ENCODE measurements around the gene STX18.
"Not testable (repeated sequence)": the region's sequence is repeated elsewhere in the genome, so short reads cannot be mapped to it uniquely, and the experiment has no call there.

STX18 gene

DNA sequence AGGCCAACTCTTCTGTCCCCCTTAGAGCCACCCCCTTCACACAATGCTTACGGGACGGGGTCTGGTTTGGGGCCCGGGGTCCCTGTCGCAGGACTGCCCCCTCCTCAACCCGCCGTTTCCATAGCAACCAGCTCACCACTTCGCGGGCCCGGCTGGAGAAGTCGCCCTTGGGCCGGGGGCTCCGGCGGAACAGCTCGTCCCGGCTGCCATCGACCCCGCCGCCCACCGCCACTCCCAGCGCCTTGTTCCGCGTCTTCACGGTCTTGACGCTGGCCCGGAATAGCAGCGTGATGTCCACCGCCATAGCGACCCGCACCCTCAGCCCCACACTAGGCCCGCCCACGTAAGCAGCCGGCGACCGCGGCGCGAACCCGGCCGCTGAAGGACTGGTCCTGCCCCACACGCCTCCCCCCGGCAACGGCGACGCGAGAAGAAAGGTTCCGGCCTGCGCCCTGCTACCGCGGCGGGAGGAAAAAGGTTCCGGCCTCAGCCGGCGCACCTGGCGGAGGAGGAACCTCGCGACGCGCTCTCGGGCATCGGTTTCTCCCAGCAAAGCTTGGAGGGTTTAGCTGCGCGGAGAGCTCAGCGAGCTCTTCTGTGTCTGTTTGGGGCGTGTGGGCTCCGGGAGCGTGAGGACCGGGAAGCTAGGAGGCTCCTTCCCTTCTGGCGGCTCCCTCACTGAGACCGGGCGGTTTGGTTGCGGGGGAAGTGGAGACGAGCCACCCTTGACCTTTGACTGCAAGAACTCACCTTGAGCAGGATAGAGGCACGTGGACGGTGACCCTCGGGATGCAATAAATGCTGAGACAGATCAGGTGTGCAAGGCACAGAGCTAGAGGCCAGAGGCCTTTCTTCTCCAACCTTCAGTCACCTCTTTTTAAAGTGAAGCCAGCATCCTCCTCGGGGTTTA is at the start of gene STX18:
Gene STX18, minus strand, starts transcription at position 388 of the 910 bp plus-strand sequence. Its CDS starts 84 bp downstream, at position 304.
- peak; percentile 80 to 84 for DNase-seq (ENCODE audit: low read depth in 2 of 2)

DNA sequence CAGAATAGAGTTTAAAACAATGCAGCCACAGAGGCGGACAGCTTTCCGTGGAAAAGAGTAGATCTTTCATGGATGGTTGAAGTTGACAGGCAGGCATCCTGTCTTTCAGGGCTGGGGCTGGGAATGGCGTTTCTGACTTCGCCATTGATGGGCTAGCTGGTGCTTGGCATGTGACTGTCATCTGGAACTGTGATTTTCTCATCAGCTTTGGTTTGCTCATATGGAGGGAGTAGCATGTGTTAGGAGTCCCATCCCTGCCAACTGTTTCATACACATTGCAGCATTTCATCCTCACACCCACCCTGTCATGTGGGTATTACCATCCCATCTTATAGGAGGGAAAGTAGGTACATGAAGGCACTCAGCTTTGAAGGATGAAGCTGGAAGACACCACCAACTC is 49.2 kb upstream of the STX18 start:
- DNase-seq (ENCODE audit: low read depth in 2 of 2): no peak

DNA sequence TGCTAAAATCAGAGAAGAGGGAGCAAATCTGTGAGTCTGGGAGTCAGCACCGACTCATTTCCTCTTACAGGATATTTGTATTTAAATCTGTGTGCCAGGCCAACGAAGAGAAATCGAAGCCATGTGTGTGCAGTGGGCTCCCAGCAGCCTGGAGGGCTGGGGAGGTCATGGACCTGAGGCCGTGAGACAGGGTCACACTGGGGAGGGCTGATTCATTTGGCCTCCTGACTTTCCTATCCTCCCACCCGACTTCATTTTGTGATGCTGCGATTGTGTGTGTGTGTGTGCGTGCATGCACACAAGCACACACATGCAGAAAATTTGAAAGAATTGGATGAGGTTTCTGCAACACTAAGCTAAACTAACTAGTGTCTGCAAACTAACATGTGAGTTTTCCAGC is 48.7 kb upstream of the STX18 start:
- no peak for DNase-seq (ENCODE audit: low read depth in 2 of 2)

DNA sequence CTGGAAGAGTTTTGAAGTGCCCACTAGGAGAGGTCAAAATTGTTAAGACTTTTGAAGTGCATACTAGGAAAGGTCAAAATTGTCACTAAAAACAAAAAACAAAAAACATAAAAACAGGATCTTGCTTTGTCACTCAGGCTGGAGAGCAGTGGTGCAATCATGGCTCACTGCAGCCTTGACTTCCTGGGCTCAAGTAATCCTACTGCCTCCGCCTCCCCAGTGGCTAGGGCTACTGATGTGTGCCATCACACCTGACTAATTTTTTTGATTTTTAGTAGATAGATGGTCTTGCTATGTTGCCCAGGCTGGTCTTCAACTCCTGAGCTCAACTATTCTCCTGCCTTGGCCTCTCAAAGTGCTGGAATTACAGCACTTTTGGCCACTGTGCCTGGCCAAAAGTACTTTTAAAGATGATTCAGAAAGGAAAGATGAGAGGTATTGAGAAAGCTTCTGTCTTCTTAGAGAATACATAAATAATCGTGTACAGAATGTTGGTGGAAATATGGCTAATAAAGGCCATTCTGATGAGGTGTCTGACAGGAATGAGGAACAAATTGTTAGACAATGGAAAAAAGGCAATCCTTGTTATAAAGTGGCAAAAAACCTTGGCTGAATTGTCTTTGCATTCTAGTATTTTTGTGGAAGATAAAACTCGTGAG is 43.3 kb upstream of the STX18 start:
- DNase-seq (ENCODE audit: low read depth in 2 of 2): no peak

DNA sequence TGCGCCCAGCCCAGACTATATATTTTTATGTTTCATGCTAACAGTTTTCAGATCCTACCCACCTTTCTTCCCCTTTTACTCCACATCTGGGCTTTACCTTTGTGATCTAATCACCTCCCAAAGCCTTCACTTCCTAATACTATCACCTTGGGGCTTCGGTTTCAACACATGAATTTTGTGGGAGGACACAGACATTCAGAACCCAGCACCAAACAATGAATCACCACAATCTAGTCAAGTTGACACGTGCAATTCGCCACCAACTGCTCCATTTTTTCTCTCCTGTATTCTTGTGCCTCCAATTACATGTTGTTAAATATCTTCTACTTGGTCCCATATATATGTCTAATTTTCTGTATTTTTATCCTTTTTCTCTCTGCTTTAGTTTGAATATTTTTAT is 41.8 kb upstream of the STX18 start:
- DNase-seq (ENCODE audit: low read depth in 2 of 2): no peak

DNA sequence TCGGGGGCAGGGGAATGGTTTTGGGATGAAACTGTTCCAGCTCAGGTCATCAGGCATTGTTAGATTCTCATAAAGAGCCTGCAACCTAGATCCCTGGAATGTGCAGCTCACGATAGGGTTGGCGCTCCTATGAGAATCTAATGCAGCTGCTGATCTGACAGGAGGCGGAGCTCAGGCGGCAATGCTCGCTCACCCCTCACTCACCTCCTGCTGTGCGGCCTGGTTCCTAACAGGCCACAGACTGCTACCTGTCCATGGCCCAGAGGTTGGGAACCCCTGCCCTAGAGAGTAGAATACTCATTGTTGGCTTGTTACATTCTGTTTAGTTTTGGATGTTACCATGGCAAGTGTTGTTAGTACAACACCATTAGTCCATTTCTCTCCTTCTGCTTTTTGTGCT is 40.8 kb upstream of the STX18 start:
- DNase-seq (ENCODE audit: low read depth in 2 of 2): no peak

DNA sequence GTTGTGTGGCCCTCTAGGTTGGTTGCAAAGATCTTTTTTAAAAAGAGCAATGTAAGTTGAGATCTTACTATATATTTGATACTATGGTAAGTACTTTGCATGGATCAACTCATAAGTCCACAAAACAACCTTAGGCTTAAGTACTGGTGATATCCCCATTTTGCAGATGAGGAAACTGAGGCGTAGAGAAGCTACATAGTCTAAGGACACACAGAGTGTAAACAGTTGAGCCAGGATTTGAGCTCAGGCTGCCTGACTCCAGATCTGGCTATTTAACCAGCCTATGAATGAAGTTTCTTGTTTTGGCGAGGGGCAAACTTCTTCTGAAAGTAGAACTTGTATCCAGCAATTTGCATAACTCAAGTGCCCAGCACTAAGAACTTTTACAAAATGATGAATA is 38.6 kb upstream of the STX18 start:
- no peak for DNase-seq (ENCODE audit: low read depth in 2 of 2)

DNA sequence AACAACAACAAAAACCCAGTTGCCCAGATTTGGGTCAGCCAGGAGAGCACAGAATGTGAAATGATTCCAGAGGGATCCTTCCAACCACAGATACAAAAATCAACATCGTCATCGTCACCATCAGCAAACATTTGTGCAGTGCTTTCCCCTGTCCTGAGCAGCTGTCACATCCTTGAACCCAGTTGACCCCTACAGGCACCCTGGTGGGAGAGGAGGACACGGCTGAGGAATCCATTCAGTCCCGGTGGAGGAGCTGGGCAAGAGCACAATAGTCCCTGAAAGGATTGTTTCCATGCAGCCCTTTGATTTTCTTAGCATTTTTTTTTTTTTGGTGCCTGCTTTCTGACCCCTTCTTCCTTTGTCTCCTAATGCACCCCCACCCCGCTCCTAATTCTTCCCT is 37.1 kb upstream of the STX18 start:
- DNase-seq (ENCODE audit: low read depth in 2 of 2): no peak

DNA sequence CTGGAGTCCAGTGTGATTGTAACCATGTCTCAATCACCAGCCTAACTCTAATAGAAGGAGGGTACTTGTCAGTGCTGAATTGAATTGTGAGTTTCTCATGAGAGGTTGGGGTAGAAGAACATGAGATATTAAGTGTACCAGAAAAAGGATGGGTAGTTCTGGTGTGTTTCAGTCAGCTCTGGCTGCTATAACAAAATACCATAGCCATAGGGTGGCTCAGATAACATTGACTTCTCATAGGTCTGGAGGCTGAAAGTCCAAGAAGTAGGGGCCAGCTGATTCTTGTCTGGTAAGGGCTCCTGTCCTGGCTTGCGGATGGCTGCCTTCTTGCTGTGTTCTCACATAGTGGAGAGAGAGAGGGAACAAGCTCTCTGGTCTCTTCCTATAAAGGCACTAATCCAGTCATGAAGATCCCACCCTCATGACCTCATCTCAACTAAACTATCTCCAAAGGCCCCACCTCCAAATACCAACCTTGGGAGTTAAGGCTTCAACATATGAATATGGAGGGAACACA is 35.6 kb upstream of the STX18 start:
- no peak for DNase-seq (ENCODE audit: low read depth in 2 of 2)

DNA sequence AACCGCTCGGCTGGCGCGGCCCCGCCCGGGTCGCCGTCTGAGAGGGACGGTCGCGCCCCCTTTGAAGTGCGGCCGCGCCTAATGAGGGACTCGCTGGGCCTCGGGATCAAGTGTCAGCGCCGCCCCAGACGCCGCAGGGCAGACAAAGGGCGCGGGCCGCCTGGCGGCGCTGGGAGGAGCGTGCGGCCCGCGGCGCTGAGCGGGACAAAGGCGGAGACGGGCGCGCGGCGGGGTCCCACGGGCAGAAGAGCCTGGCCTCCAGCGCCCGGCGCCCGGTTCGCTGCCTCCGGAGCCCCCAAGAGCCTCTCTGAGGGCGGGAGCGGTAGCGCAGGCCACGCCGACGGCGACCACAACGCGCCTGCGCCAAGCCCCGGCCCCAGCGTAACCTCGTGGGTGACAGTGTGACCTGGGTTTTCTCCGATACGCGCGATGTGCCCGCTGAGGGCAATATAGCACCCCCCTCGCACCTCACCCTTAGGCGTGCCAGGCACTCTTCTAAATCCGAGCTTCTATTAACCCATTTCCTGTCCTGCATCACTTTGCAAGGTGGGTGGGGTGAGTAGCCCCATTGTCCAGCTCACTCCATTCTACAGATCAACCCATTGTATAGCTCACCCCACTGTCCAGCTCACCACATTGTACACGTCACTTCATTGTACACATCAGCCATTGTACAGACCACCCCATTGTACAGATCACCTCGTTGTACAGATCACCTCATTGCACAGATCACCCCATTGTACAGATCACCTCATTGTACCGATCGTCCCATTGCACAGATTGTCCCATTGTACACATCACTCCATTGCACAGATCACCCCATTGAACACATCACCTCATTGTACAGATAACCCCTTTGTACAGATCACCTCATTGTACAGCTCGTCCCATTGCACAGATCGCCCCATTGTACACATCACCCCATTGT is 33.7 kb upstream of the STX18 start:
- peak; percentile 21 to 43 for DNase-seq (ENCODE audit: low read depth in 2 of 2)

DNA sequence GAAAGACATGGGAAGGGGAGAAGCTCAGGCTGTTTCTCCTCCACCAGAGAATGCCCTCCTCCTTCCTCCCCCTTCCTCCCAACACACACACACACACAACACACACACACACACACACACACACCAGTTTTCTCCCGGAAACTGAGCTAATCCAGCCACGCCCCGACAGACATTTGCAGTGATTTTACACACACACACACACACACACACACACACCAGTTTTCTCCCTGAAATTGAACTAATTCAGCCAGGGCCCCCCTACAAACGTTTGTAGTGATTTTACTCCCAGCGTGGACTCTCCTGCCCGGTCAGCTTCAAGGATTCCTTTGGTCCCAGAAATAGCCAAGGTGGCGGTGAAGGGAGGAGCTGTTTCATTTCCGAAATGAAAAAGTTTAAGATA is 32.9 kb upstream of the STX18 start:
- no peak for DNase-seq (ENCODE audit: low read depth in 2 of 2)

DNA sequence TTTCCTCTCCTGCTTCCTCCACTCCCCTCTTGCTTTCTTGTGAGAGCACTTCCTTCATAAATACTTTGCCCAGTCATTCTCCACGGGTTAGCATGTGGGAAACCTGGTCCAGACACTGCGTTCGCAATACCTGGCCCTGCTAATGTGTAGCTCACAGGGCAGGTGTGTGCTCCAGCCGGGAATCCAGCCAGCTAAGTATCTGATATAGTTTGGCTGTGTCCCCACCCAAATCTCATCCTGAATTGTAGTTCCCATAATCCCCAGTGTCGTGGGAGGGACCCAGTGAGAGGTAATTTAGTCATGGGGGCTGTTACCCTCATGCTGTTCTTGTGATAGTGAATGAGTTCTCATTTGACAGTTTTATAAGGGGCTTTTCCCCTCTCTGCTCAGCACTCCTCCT is 32.2 kb upstream of the STX18 start:
- no peak for DNase-seq (ENCODE audit: low read depth in 2 of 2)

DNA sequence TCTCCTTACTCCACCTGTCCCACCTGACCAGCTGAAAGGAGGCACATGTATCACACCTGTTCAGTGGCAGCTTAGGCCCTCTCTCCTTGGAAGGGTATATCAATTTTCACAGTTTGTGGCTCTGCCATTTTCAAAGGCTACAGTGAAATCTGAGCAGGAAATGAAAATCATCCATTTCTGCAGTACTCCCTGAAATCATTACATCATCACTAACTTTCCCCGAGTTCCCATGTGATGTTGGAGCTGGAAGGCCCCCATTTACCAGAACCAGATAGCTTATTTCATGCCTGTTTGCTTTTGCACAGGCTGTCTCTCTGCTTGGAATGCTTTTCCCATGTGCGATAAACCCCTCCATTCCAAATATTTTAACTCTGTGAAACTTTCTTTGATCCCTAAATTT is 31.0 kb upstream of the STX18 start:
- no peak for DNase-seq (ENCODE audit: low read depth in 2 of 2)

DNA sequence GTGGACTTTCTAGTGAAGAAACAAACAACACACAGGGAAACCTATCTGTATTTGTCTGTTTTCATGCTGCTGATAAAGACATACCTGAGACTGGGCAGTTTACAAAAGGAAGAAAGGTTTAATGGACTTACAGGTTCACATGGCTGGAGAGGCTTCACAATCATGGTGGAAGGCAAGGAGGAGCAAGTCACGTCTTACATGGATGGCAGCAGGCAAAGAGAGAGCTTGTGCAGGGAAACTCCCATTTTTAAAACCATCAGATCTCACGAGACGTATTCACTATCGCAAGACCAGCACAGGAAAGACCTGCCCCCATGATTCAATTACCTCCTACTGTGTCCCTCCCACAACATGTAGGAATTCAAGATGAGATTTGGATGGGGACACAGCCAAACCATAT is 28.0 kb upstream of the STX18 start:
- DNase-seq (ENCODE audit: low read depth in 2 of 2): not testable (repeated sequence)

DNA sequence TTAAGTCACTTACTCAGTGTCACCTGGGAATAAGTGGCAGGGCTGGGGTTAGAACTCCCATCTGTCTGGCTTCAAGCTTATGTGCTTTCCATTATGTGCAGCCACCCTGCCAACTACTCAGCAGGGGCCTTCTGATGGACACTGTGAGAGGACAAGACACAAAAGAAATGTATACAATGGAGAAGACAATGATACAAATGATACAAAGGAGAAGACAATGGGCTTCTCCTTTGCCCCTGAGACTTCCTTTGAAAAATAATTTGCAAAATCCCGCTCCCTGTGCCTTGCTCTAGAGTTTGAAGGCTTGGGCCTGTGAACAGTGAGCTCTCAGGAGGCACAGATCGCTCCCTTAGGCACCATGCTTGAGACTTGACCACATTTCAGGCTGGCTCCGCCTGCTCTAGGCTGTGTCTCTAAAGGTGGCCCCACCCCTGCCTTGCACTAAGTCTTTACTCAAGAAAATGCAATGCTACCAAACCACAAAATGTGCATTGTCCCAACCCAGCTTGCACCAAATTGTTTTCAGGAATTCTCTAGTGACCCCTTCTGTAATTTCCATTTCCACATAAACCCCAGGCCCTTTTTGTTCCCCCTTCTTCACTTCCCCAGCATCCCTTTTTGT is 27.1 kb upstream of the STX18 start:
- no peak for DNase-seq (ENCODE audit: low read depth in 2 of 2)

DNA sequence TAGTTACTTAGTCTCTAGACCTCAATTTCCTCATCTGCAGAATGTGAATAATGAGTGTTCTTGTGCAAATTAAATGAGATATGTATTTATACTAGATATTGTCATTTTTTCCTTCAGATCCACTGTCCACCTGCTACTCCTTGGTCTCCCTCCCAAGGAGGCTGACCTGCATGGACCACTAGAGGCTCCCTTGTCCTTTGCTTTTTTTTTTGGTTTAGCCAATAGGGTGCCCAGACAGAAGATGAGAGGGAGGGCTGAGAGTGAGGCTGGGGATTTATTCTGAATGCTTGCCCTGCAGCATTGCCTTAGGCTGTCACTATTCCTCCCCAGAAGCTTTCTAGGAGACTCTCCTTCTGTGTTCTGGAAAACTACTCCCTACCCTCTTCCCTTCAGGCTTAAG is 24.5 kb upstream of the STX18 start:
- DNase-seq (ENCODE audit: low read depth in 2 of 2): not testable (repeated sequence)

DNA sequence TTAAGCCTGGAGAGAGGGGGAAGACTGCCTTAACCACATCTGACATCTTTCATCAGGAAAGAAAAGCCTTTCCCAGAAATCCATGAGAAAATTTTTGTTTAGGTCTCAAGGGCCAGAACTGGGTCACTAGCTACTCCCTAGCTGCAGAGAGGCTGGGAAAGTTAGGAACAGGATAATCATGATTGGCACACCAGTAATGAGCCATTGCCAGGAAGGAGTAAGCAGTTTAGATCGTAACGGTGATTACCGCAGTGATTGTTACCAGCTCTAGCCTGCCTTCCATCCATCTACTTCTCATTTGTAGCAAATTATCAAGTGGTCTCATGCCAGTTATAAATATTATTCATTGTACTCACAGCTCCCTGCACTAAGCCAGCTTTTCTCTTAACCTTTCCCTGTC is 22.7 kb upstream of the STX18 start:
- DNase-seq (ENCODE audit: low read depth in 2 of 2): no peak

DNA sequence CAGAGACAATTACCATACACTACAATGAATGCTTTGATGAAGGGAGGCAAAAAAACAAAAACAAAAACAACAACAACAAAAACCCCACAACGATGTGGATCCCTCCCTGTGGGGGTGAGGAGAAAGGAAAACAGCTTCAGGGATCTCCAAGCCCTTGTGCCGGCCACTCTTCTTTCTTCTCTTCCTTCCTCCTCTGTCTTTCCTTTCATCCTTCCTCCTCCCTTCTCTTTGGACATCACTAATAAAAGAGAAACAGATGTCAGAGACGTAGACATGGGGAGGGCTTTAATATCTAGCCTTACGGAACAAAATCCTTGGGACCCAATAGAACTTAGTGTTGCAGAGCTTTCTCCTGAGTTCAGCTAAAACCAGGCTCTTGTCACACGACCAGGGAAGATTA is 18.8 kb upstream of the STX18 start:
- DNase-seq (ENCODE audit: low read depth in 2 of 2): no peak

DNA sequence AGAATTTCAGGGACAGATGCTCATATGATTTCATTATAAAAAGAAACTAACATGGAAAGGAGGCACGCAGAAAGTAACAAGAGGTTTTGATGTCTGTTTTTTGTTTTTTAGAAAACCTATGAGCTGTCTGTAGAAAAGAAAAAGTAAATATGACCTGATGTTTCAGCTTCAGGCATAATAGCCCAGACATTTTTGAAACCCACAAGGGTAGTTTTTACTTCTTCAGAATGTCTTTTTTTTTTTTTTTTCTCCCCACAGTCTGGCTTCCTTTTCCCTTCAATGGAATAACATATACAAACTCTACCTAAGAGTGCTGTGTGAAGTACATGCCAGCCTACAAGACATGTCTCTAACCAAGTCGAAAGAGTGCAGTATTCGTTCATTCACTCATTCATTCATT is 18.3 kb upstream of the STX18 start:
- no peak for DNase-seq (ENCODE audit: low read depth in 2 of 2)

DNA sequence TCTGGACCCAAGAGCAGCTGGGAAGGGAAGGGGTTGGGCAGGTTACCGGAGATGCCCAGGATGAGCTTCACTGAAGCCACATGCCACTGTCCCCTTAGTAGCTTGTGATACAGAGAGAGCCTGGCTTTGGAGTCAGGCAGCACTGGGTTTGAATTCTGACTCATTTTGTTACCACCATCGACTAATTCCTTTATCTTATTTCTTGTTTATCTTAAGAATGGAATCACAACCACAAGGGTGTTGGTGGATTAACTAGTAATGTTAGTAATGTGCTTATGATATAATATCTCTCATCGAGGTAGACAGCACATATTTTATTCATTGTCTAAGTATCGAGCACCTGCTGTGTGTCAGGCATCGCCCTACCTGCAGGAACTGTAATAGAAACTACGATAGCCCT is 17.7 kb upstream of the STX18 start:
- DNase-seq (ENCODE audit: low read depth in 2 of 2): no peak

DNA sequence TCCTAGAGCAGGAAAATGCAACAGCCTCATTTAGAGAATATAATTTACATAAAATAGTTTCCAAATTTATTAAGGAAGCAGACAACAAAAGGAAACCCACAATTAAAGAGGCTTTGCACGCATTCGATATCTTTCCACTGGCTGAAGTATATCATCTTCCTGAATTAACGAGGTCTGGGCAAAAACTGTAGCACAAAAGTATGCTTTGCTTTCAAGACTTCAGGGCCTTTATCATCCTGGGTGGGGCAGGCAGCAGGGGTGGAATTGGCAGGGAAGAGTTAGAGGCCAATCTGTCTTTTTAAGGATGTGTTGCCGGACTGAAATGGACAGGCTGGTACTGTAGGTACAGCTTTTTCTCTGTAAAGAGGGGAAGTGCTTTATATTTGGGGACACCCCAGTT is 17.0 kb upstream of the STX18 start:
- no peak for DNase-seq (ENCODE audit: low read depth in 2 of 2)

DNA sequence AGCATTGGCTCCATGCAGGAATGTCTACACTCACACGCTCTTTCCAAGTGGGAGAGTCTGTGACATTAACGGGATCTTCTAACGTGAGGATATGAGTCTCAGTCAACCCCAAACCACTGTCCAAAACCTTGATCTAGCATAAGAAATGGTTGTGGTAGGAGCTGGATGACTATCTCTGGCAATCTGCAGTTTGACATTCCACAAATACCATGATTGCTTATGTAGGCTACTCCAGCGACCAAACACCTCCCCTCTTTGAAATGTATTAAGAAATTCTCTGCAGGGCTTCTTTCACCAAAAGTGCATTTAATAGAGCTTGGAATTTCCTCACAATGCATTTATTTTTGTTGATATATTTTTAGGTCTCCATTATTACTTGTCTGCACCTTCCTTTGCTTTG is 14.1 kb upstream of the STX18 start:
- DNase-seq (ENCODE audit: low read depth in 2 of 2): no peak

Measured in stimulated activated CD4-positive, alpha-beta T cell treated with anti-CD3 and anti-CD28 coated beads, Interleukin-15, amount 100 ng/mL, for 48 hours (primary cell).